DMS 273 treated with DMSO at 0.1 percent for 48 hours (cell line): ENCODE measurements around the gene WDR87.
"Not testable (repeated sequence)": the region's sequence is repeated elsewhere in the genome, so short reads cannot be mapped to it uniquely, and the experiment has no call there.

ENCODE experiments used
- DNase-seq: peaks from one replicate; lab custom pipeline; 2025; lab: John Stamatoyannopoulos, UW

Gene WDR87

GRCh38 chr19:37877147-37877546 lies 29.2 kb downstream of the WDR87 start:
- DNase-seq: no peak

- no peak for DNase-seq
These were observed 30.4 kb downstream of the WDR87 start for GRCh38 chr19:37876032-37876431.

- DNase-seq: no peak
These were observed 31.6 kb downstream of the WDR87 start for GRCh38 chr19:37874784-37875183.

- DNase-seq: no peak
These were observed 34.0 kb downstream of the WDR87 start for GRCh38 chr19:37872383-37872782.

GRCh38 chr19:37869766-37870340 lies 36.5 kb downstream of the WDR87 start:
- DNase-seq: no peak

GRCh38 chr19:37867831-37868230 lies 38.6 kb downstream of the WDR87 start:
- no peak for DNase-seq

- not testable (repeated sequence) for DNase-seq
These were observed 40.5 kb downstream of the WDR87 start for GRCh38 chr19:37865930-37866329.

- no peak for DNase-seq
These were observed 41.9 kb downstream of the WDR87 start for GRCh38 chr19:37864501-37864900.

- peak; percentile 74 for DNase-seq
These were observed 51.3 kb downstream of the WDR87 start for GRCh38 chr19:37855098-37855497.

- no peak for DNase-seq
These were observed 60.5 kb downstream of the WDR87 start for GRCh38 chr19:37845932-37846331.
